GM13977 (cell line): ENCODE results near the gene DENND1A.

Source experiments
- DNase-seq: peaks from one replicate; pipeline ENCODE4 v3.0.0; 2012; ENCODE audit warnings: low spot score
- in situ Hi-C: fragments of 300-500 bp; cut with MboI; formaldehyde crosslinking; loops from one replicate; pipeline ENCODE4 v1.12.0; 2022; ENCODE audit warnings: low sequenced_read_pairs, low pct_unique_long_range_greater_than_20kb, mixed read lengths, inconsistent platforms; ENCODE audit not compliant: unreplicated experiment
- TF ChIP-seq, protein P1 (sequence below): IDR thresholded peaks from 2 replicates; pipeline ENCODE4 v1.5.1; 2012; ENCODE audit warnings: mild to moderate bottlenecking, control low read depth; ENCODE audit not compliant: insufficient read depth; ENCODE audit errors: extremely low read depth, missing control alignments

Gene DENND1A

DNA sequence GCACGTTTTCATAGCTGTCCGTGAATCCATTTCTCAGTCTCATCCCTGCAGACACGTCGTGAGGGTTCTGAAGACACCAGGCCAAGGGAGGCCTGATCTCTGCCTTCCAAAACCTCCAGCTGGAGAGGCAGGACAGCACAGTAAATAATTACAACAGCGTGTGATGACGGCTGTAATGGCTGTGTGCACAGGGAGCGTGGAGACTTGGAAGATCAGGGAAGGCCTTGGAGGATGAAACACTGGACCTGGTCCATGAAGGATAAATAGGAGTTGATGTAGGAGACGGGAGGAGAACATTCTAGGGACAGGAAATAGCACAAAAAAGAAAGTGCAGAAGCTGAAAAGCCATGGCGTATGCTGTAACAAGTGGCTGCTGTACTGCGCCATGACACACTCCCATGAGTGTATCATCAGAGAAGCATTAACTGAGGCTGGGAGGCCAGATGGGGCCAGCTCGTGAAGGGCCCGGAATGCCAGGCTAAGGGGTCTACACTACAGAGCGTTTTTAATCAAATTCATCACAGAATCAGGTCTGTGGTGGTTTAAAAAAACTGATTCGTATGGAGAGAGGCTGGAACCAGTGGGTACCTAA is 476.8 kb downstream of the DENND1A start:
- TF ChIP-seq, protein P1, sequence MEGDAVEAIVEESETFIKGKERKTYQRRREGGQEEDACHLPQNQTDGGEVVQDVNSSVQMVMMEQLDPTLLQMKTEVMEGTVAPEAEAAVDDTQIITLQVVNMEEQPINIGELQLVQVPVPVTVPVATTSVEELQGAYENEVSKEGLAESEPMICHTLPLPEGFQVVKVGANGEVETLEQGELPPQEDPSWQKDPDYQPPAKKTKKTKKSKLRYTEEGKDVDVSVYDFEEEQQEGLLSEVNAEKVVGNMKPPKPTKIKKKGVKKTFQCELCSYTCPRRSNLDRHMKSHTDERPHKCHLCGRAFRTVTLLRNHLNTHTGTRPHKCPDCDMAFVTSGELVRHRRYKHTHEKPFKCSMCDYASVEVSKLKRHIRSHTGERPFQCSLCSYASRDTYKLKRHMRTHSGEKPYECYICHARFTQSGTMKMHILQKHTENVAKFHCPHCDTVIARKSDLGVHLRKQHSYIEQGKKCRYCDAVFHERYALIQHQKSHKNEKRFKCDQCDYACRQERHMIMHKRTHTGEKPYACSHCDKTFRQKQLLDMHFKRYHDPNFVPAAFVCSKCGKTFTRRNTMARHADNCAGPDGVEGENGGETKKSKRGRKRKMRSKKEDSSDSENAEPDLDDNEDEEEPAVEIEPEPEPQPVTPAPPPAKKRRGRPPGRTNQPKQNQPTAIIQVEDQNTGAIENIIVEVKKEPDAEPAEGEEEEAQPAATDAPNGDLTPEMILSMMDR = no peak
- DNase-seq = no peak
- in situ Hi-C loops = no loop called here

- in situ Hi-C loops = no loop called here
- TF ChIP-seq, protein P1 = no peak
- no peak for DNase-seq
These were observed 478.9 kb downstream of the DENND1A start for GRCh38 chr9:123450996-123451395.

DNA sequence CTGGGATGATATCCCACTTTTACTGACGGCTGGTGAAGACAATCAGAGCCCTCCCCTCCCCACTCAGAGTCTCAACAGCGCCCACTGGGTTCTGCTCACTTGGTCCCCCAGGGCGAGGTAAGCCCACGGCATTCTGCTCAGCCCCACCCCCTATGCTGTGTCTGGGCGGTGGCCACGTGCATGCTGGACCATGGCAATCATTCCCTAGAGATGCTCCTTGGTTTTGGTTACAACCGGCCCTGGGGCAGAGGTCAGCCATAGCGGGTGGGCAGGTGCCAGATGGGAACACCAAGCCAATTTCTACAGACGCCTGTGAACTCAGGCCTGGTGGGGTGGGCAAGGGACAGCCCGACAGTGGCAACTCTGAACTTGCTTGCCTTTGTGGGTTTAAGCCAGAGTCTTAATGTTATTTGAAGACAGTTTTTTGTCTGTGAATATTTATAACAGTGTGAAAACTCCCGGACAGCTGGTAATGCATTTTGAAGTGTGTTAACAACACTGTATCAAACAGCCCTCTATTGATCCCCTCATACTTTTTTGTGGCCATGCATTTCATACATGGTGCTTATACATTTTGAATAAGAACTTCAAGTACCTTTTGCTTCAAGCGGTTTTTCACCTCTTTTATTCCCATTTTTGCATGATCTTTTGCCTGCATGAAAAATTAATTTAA is 479.7 kb downstream of the DENND1A start:
- DNase-seq = no peak
- TF ChIP-seq, protein P1 = no peak
- in situ Hi-C loops = no loop called here

DNA sequence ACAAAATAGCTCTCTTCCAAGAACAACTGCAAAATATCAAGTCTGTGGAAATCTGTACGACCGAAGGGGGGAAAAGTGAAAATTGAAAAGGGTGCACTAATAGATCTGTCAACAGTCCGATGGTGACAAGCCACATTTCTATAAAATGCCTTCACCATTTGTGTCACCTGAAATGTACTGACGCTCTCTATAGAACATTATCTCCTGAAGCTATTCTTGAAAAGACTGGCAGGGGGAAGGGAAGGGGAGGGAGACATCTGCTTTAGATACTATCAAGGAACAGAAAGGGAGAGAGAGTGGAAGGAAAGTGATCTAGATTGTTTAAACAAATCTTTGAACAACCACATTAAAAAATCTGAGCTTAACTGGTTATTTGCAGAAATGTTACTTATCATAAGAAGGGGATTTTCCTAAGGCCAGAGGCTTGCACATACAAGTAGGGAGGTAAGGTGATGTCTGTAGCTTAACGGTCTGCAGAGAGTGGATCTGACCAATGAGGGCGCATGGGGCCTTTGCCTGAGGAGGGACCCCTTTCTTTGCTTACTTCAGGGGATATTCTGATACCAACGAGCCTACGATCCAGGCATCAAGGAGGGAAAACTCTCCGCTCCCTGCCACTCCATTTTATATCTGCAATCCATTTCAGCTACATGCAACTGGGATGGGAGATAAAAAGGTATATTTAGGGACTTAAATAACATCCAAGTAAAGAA is 481.8 kb downstream of the DENND1A start:
- TF ChIP-seq, protein P1 = no peak
- DNase-seq = no peak
- in situ Hi-C loops = no loop called here

- DNase-seq = no peak
These were observed 483.8 kb downstream of the DENND1A start for GRCh38 chr9:123445981-123446610.

DNA sequence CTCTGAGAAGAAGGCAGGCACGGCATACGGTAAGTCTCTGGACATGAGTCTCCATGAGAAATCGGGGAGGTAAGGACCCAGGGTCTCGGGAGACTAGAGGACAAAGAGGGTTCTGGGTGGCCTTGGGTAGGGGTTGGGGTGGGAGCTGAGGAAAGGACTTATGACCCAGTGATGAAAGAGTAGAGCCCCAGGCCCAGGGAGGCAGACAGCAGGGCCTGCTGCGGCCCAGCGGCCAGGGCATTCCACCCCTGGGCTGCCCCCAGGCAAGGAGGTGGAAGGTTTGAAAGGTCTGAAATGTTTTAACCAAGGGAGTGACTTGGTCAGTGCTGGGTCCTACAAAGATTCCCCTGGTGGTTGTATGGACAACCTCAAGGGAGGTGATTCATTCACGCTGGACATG is 484.8 kb downstream of the DENND1A start:
- in situ Hi-C loops = no loop called here

More at GRCh38 chr9:123445981-123446610, 483.8 kb downstream of the DENND1A start:
- in situ Hi-C loops = no loop called here
- TF ChIP-seq, protein P1 = no peak

More for the DNA sequence above, 484.8 kb downstream of the DENND1A start:
- TF ChIP-seq, protein P1 = no peak
- no peak for DNase-seq
